Measurements from ENCODE around the gene SEPTIN10.

The SEPTIN10 gene

GRCh38 chr2:109555346-109555900 is 58.3 kb downstream of the SEPTIN10 start:
- Histone ChIP-seq H3K9me3 (no peaks in the 10 kb centered on the region), H3K4me3 (ENCODE audit: low read depth in 1 of 2, low read length in 1 of 2) (no peak overlapping the region), H3K27ac (no peak overlapping the region), H3K4me1 (ENCODE audit: control insufficient read depth in 1 of 2, insufficient read depth in 1 of 2, low read depth in 1 of 2, low read length in 1 of 2) (no peaks in the 10 kb centered on the region), H3K27me3 (peaks cover 15% of the 10 kb centered on the region), H3K36me3 (no peaks in the 10 kb centered on the region)
- TF ChIP-seq CTCF (IDR thresholded peaks at IDR 0.05): no peak

- no peak overlapping the region for H3K27ac ChIP-seq
Measured at GRCh38 chr2:109554758-109555157, 59.0 kb downstream of the SEPTIN10 start.

GRCh38 chr2:109549016-109549590 is 64.7 kb downstream of the SEPTIN10 start:
- no peak for TF ChIP-seq CTCF (IDR thresholded peaks at IDR 0.05)
- no peak overlapping the region for H3K27ac ChIP-seq
- no peaks in the 10 kb centered on the region for H3K9me3 ChIP-seq
- peaks cover 9% of the 10 kb centered on the region for H3K27me3 ChIP-seq
- no peaks in the 10 kb centered on the region for H3K36me3 ChIP-seq
- H3K4me1 ChIP-seq (ENCODE audit: control insufficient read depth in 1 of 2, insufficient read depth in 1 of 2, low read depth in 1 of 2, low read length in 1 of 2): no peaks in the 10 kb centered on the region
- no peak overlapping the region for H3K4me3 ChIP-seq (ENCODE audit: low read depth in 1 of 2, low read length in 1 of 2)

More at GRCh38 chr2:109554758-109555157, 59.0 kb downstream of the SEPTIN10 start:
- Histone ChIP-seq H3K9me3 (no peaks in the 10 kb centered on the region), H3K36me3 (no peaks in the 10 kb centered on the region), H3K4me1 (ENCODE audit: control insufficient read depth in 1 of 2, insufficient read depth in 1 of 2, low read depth in 1 of 2, low read length in 1 of 2) (no peaks in the 10 kb centered on the region), H3K4me3 (ENCODE audit: low read depth in 1 of 2, low read length in 1 of 2) (no peak overlapping the region), H3K27me3 (peaks cover 15% of the 10 kb centered on the region)
- no peak for TF ChIP-seq CTCF (IDR thresholded peaks at IDR 0.05)

GRCh38 chr2:109547280-109547679 is 66.5 kb downstream of the SEPTIN10 start:
- no peak for TF ChIP-seq CTCF (IDR thresholded peaks at IDR 0.05)
- no peaks in the 10 kb centered on the region for H3K9me3 ChIP-seq

GRCh38 chr2:109545828-109546713 is 67.7 kb downstream of the SEPTIN10 start:
- Histone ChIP-seq H3K9me3 (no peaks in the 10 kb centered on the region), H3K27ac (no peak overlapping the region)
- TF ChIP-seq CTCF (IDR thresholded peaks at IDR 0.05): no peak

More at GRCh38 chr2:109547280-109547679, 66.5 kb downstream of the SEPTIN10 start:
- no peaks in the 10 kb centered on the region for H3K36me3 ChIP-seq
- H3K4me3 ChIP-seq (ENCODE audit: low read depth in 1 of 2, low read length in 1 of 2): no peak overlapping the region
- H3K27me3 ChIP-seq: peaks cover 21% of the 10 kb centered on the region
- H3K27ac ChIP-seq: no peak overlapping the region
- no peaks in the 10 kb centered on the region for H3K4me1 ChIP-seq (ENCODE audit: control insufficient read depth in 1 of 2, insufficient read depth in 1 of 2, low read depth in 1 of 2, low read length in 1 of 2)

More at GRCh38 chr2:109545828-109546713, 67.7 kb downstream of the SEPTIN10 start:
- H3K36me3 ChIP-seq: no peaks in the 10 kb centered on the region
- H3K4me1 ChIP-seq (ENCODE audit: control insufficient read depth in 1 of 2, insufficient read depth in 1 of 2, low read depth in 1 of 2, low read length in 1 of 2): no peaks in the 10 kb centered on the region
- peaks cover 29% of the 10 kb centered on the region for H3K27me3 ChIP-seq
- H3K4me3 ChIP-seq (ENCODE audit: low read depth in 1 of 2, low read length in 1 of 2): no peak overlapping the region

Measured in neutrophil (primary cell).